WTC11 (cell line): Measurements from ENCODE around the gene CADM4.

Experiments
- E2F1 ChIP-seq: sonication (generic); formaldehyde crosslinking; IDR thresholded peaks from 2 replicates; pipeline ENCODE4 v1.8.0; 2022; ENCODE audit warnings: mild to moderate bottlenecking, missing genetic modification reagents
- E2F5 ChIP-seq: sonication (generic); formaldehyde crosslinking; IDR thresholded peaks from 2 replicates; pipeline ENCODE4 v1.8.1; 2022; ENCODE audit warnings: mild to moderate bottlenecking, moderate library complexity, missing genetic modification reagents
- MAX ChIP-seq: sonication (generic); formaldehyde crosslinking; IDR thresholded peaks from 2 replicates; pipeline ENCODE4 v1.8.0; 2022; ENCODE audit warnings: mild to moderate bottlenecking, missing genetic modification reagents
- ZNF219 ChIP-seq: sonication (generic); formaldehyde crosslinking; IDR thresholded peaks from 2 replicates; pipeline ENCODE4 v1.8.0; 2023; ENCODE audit warnings: missing genetic modification reagents, mild to moderate bottlenecking, borderline replicate concordance
- ZNF232 ChIP-seq: sonication (generic); formaldehyde crosslinking; IDR thresholded peaks from 2 replicates; pipeline ENCODE4 v1.8.0; 2022; ENCODE audit warnings: mild to moderate bottlenecking, missing genetic modification reagents
- ZNF671 ChIP-seq: fragments of 250-450 bp; sonication (Bioruptor Pico); IDR thresholded peaks from 2 replicates; pipeline ENCODE4 v1.8.0; 2021; ENCODE audit warnings: mild to moderate bottlenecking

GRCh38 chr19:43624933-43625332 is 14.7 kb downstream of the CADM4 start:
- no peak for TF ChIP-seq E2F1 (CRISPR knock-in tag)
- TF ChIP-seq ZNF219 (CRISPR knock-in tag): no peak
- TF ChIP-seq MAX (CRISPR knock-in tag): no peak
- TF ChIP-seq ZNF671: no peak
- TF ChIP-seq ZNF232 (CRISPR knock-in tag): no peak
- TF ChIP-seq E2F5 (CRISPR knock-in tag): no peak
